ENCODE results near the gene GPR78. TPM values are rescaled to one million over a fixed set of nuclear protein-coding genes. Genes with fewer than 3 reads are reported as not detected.

GPR78 gene
- total RNA-seq, 1 donor from 2014 or later: not detected

- no peak overlapping the region for H3K4me3 Mint-ChIP-seq
- no peaks in the 10 kb centered on the region for H3K27me3 Mint-ChIP-seq
- ChIA-PET CTCF (interaction anchor here (0.8 kb wide), 1 partner anchor 309 kb away, joined by 3 read pairs; no protein-coding TSS in a partner anchor), POLR2A (no interaction called here)
- no peaks in the 10 kb centered on the region for H3K36me3 Mint-ChIP-seq (ENCODE audit: low read depth)
- no peak for TF ChIP-seq CTCF (IDR thresholded peaks at IDR 0.05)
- intact Hi-C loops (cut with micrococcal nuclease): loop anchor here (10.0 kb wide), 1 partner anchor 307 kb away; no protein-coding TSS in a partner anchor
- no peaks in the 10 kb centered on the region for H3K4me1 Mint-ChIP-seq
- peak; percentile 34 for DNase-seq
- no peak overlapping the region for H3K27ac Mint-ChIP-seq
- peak; percentile 25 for ATAC-seq (ENCODE audit: low read depth)
- H3K9me3 Mint-ChIP-seq: no peaks in the 10 kb centered on the region
Measured at GRCh38 chr4:8607603-8608481, 27.6 kb downstream of the GPR78 start.

GRCh38 chr4:8608714-8609391, 28.7 kb downstream of the GPR78 start:
- CTCF ChIA-PET: no interaction called here
- intact Hi-C loops (cut with micrococcal nuclease): loop anchor here (10.0 kb wide), 1 partner anchor 306 kb away; no protein-coding TSS in a partner anchor
- TF ChIP-seq CTCF (IDR thresholded peaks at IDR 0.05): no peak
- Mint-ChIP-seq H3K4me1 (no peaks in the 10 kb centered on the region), H3K36me3 (ENCODE audit: low read depth) (no peaks in the 10 kb centered on the region), H3K4me3 (no peak overlapping the region), H3K27me3 (no peaks in the 10 kb centered on the region), H3K27ac (no peak overlapping the region), H3K9me3 (no peaks in the 10 kb centered on the region)
- POLR2A ChIA-PET: no interaction called here
- DNase-seq: no peak
- ATAC-seq (ENCODE audit: low read depth): no peak

- no peak for TF ChIP-seq CTCF (IDR thresholded peaks at IDR 0.05)
- no peak for DNase-seq
- Mint-ChIP-seq H3K4me1 (no peaks in the 10 kb centered on the region), H3K4me3 (no peak overlapping the region), H3K27ac (no peak overlapping the region), H3K27me3 (no peaks in the 10 kb centered on the region), H3K9me3 (no peaks in the 10 kb centered on the region), H3K36me3 (ENCODE audit: low read depth) (no peaks in the 10 kb centered on the region)
- POLR2A ChIA-PET: no interaction called here
- intact Hi-C loops (cut with micrococcal nuclease): loop anchor here (10.0 kb wide), 1 partner anchor 305 kb away; no protein-coding TSS in a partner anchor
- CTCF ChIA-PET: no interaction called here
- ATAC-seq (ENCODE audit: low read depth): no peak
Measured at GRCh38 chr4:8609406-8609805, 29.2 kb downstream of the GPR78 start.

GRCh38 chr4:8609824-8610350, 29.7 kb downstream of the GPR78 start:
- intact Hi-C loops (cut with micrococcal nuclease): loop anchor here (10.0 kb wide), 1 partner anchor 305 kb away; no protein-coding TSS in a partner anchor
- DNase-seq (no peak), ATAC-seq (ENCODE audit: low read depth) (no peak)
- Mint-ChIP-seq H3K27me3 (no peaks in the 10 kb centered on the region), H3K4me1 (no peaks in the 10 kb centered on the region), H3K36me3 (ENCODE audit: low read depth) (no peaks in the 10 kb centered on the region), H3K4me3 (no peak overlapping the region), H3K27ac (no peak overlapping the region), H3K9me3 (no peaks in the 10 kb centered on the region)
- no peak for TF ChIP-seq CTCF (IDR thresholded peaks at IDR 0.05)
- ChIA-PET CTCF (no interaction called here), POLR2A (no interaction called here)

Measured in activated B cell treated with CpG ODN at 0.5 μM for 24 hours (primary cell).